Measurements from ENCODE around the gene ARHGAP33. TPM values are rescaled to one million over a fixed set of nuclear protein-coding genes. Genes with fewer than 3 reads are reported as not detected.

The ARHGAP33 gene
- total RNA-seq, 1 experiment from 2014 or later, result 43.9 TPM

DNA sequence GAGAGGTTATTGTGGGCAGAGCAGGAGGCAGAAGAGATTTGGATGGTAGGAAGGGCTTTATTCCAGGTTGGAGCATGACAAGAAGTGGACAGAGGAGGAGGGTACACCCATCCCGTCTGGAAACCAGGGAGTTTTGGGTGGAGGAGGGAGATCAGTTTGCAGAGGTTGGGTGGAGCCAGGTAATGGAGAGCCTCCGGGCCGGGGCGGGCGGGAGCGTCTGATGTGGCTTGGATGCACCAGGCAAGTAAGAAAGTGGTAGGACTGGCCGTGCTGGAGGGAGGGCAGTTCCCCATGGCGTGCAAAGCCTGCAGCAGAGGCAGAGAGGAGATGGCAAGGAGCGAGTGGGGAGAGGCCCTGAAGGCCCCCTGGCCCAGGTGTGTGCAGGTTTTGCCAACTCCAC is 44.0 kb upstream of the ARHGAP33 start (continued):
- TF ChIP-seq ZNF317 (CRISPR knock-in tag; IDR thresholded peaks at IDR 0.05; ENCODE audit: borderline replicate concordance, low read depth) (no peak), OVOL2 (CRISPR knock-in tag; IDR thresholded peaks at IDR 0.05; ENCODE audit: borderline replicate concordance) (no peak), EMX1 (CRISPR knock-in tag; IDR thresholded peaks at IDR 0.05) (no peak), ESRRA (CRISPR knock-in tag; IDR thresholded peaks at IDR 0.05; ENCODE audit: borderline replicate concordance) (no peak), ZNF121 (CRISPR knock-in tag; IDR thresholded peaks at IDR 0.05) (no peak), NFATC4 (CRISPR knock-in tag; IDR thresholded peaks at IDR 0.05) (no peak), E2F1 (CRISPR knock-in tag; IDR thresholded peaks at IDR 0.05) (no peak)
- TF ChIP-seq, protein P1, sequence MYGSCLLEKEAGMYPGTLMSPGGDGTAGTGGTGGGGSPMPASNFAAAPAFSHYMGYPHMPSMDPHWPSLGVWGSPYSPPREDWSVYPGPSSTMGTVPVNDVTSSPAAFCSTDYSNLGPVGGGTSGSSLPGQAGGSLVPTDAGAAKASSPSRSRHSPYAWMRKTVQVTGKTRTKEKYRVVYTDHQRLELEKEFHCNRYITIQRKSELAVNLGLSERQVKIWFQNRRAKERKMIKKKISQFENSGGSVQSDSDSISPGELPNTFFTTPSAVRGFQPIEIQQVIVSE (CRISPR knock-in tag; IDR thresholded peaks at IDR 0.05; ENCODE audit: borderline replicate concordance), result no peak

- ChIA-PET CTCF (no interaction called here), POLR2A (interaction anchor here (1.7 kb wide), 1 partner anchor 9 kb away, joined by 6 read pairs; no protein-coding TSS in a partner anchor)
- TF ChIP-seq NFE2L1 (CRISPR knock-in tag; IDR thresholded peaks at IDR 0.05), result no peak
- TF ChIP-seq, protein P2, sequence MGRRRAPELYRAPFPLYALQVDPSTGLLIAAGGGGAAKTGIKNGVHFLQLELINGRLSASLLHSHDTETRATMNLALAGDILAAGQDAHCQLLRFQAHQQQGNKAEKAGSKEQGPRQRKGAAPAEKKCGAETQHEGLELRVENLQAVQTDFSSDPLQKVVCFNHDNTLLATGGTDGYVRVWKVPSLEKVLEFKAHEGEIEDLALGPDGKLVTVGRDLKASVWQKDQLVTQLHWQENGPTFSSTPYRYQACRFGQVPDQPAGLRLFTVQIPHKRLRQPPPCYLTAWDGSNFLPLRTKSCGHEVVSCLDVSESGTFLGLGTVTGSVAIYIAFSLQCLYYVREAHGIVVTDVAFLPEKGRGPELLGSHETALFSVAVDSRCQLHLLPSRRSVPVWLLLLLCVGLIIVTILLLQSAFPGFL (CRISPR knock-in tag; IDR thresholded peaks at IDR 0.05; ENCODE audit: borderline replicate concordance), result no peak
- no peak for TF ChIP-seq ZNF416 (CRISPR knock-in tag; IDR thresholded peaks at IDR 0.05)
- TF ChIP-seq, protein P3, sequence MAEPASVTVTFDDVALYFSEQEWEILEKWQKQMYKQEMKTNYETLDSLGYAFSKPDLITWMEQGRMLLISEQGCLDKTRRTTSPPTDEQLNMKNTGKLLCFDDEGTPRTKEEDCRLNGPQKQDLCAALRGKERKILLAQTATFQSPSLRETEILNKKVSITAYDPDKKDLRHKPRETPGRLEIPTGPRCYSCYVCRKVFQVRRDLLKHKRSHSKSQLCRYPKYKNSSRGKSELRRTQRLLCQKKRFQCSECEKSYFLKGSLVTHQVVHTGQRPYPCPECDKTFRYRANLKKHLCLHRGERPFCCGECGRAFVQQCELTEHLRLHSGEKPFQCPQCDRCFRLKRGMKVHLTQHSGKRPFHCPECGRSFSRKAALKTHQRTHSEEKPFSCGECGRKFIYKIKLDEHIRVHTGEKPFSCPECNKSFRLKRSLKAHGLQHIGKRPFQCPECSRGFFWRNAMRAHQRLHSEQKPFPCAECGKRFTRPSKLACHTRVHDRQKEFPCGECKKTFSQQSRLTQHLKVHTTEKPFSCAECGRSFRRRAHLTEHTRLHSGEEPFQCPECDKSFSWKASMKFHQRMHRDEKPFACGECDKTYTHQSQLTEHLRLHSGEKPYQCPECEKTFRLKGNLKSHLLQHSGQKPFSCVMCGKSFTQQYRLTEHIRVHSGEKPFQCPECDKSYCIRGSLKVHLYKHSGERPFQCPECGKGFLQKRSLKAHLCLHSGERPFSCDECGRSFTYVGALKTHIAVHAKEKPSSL (CRISPR knock-in tag; conservative IDR thresholded peaks at IDR 0.05), result no peak
- no peak for TF ChIP-seq ZNF232 (CRISPR knock-in tag; IDR thresholded peaks at IDR 0.05)
- Mint-ChIP-seq H3K4me1 (0 out of 2 replicates have a peak, but pooled peaks cover 2% of the 10 kb centered on the region), H3K4me3 (no peak overlapping the region), H3K9me3 (no peaks in the 10 kb centered on the region), H3K27me3 (ENCODE audit: low read depth) (no peaks in the 10 kb centered on the region), H3K36me3 (peaks cover 58% of the 10 kb centered on the region), H3K27ac (no peak overlapping the region)
- DNase-seq (ENCODE audit: low spot score) (no peak), ATAC-seq (no peak)
Observed at GRCh38 chr19:35731779-35732405, 43.5 kb upstream of the ARHGAP33 start.

- no peak for TF ChIP-seq RORB (CRISPR knock-in tag; IDR thresholded peaks at IDR 0.05)
- TF ChIP-seq AR (CRISPR knock-in tag; IDR thresholded peaks at IDR 0.05), result no peak
- TF ChIP-seq, protein P4, sequence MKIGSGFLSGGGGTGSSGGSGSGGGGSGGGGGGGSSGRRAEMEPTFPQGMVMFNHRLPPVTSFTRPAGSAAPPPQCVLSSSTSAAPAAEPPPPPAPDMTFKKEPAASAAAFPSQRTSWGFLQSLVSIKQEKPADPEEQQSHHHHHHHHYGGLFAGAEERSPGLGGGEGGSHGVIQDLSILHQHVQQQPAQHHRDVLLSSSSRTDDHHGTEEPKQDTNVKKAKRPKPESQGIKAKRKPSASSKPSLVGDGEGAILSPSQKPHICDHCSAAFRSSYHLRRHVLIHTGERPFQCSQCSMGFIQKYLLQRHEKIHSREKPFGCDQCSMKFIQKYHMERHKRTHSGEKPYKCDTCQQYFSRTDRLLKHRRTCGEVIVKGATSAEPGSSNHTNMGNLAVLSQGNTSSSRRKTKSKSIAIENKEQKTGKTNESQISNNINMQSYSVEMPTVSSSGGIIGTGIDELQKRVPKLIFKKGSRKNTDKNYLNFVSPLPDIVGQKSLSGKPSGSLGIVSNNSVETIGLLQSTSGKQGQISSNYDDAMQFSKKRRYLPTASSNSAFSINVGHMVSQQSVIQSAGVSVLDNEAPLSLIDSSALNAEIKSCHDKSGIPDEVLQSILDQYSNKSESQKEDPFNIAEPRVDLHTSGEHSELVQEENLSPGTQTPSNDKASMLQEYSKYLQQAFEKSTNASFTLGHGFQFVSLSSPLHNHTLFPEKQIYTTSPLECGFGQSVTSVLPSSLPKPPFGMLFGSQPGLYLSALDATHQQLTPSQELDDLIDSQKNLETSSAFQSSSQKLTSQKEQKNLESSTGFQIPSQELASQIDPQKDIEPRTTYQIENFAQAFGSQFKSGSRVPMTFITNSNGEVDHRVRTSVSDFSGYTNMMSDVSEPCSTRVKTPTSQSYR (CRISPR knock-in tag; IDR thresholded peaks at IDR 0.05), result no peak
- no peak for TF ChIP-seq FOXP4 (CRISPR knock-in tag; IDR thresholded peaks at IDR 0.05)
- TF ChIP-seq ZNF121 (CRISPR knock-in tag; IDR thresholded peaks at IDR 0.05), result no peak
- Mint-ChIP-seq H3K4me3 (no peak overlapping the region), H3K27me3 (ENCODE audit: low read depth) (no peaks in the 10 kb centered on the region), H3K36me3 (peaks cover 55% of the 10 kb centered on the region), H3K27ac (no peak overlapping the region), H3K9me3 (no peaks in the 10 kb centered on the region), H3K4me1 (0 out of 2 replicates have a peak, but pooled peaks cover 2% of the 10 kb centered on the region)
- ChIA-PET POLR2A (no interaction called here), CTCF (no interaction called here)
- no peak for ATAC-seq
- DNase-seq (ENCODE audit: low spot score), result no peak
Observed at GRCh38 chr19:35732540-35733179, 42.7 kb upstream of the ARHGAP33 start.

Measured in WTC11 (cell line).